ENCODE data around the gene RILPL1. TPM values are rescaled to one million over a fixed set of nuclear protein-coding genes. Genes with fewer than 3 reads are reported as not detected.
"Not testable (repeated sequence)": the region's sequence is repeated elsewhere in the genome, so short reads cannot be mapped to it uniquely, and the experiment has no call there.

RILPL1 gene
- total and polyA plus RNA-seq, 10 of the 15 experiments (the other 5 are each of a cell fraction or from before 2014, with no cell fraction given): 0.05 to 0.61 (median 0.25) TPM

DNA sequence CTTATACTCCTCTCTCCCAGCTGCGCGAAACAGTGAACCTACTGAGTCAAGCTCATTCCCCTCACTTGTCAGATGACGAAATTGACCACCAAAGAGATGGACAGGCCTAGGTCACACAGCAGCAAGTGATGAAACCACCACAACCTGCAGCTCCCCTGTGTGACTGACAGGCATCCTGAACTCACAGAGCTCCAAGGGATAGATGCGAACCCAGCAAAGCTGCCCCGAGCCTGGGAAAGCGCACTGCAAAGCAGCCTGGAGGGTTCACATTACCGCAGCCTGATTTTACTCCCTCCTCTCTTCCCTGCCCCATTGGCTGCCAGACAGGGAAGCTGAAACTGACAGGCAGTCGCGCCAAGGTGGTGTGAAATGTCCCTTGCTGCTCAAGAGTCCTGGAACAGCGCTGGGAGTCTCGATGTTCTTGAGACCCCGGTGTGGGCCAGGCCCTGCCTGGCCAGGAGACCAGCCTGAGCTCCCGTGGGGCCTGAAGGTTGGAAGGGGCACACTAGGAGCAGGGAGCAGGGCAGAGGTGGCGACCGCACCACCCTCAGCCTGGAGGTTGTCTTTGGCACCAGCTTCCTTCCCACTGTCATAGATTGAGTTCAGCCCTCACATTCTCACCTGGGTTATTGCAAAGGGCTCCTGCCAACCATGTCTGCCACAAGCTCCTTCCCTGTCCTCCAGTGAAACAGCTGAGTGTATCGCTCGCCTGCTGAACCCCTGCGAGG, 39.2 kb downstream of the RILPL1 start (continued):
- TF ChIP-seq, protein P1, sequence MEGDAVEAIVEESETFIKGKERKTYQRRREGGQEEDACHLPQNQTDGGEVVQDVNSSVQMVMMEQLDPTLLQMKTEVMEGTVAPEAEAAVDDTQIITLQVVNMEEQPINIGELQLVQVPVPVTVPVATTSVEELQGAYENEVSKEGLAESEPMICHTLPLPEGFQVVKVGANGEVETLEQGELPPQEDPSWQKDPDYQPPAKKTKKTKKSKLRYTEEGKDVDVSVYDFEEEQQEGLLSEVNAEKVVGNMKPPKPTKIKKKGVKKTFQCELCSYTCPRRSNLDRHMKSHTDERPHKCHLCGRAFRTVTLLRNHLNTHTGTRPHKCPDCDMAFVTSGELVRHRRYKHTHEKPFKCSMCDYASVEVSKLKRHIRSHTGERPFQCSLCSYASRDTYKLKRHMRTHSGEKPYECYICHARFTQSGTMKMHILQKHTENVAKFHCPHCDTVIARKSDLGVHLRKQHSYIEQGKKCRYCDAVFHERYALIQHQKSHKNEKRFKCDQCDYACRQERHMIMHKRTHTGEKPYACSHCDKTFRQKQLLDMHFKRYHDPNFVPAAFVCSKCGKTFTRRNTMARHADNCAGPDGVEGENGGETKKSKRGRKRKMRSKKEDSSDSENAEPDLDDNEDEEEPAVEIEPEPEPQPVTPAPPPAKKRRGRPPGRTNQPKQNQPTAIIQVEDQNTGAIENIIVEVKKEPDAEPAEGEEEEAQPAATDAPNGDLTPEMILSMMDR (IDR thresholded peaks at IDR 0.05 in 2 of 3, conservative IDR thresholded peaks at IDR 0.05 in 1 of 3; ENCODE audit: control insufficient read depth in 2 of 3, extremely low read depth in 1 of 3, insufficient read depth in 1 of 3, low read depth in 3 of 3, low read length in 3 of 3): no peak
- TF ChIP-seq GATAD2B (conservative IDR thresholded peaks at IDR 0.05; ENCODE audit: low read depth) (no peak), POLR2AphosphoS5 (IDR thresholded peaks at IDR 0.05; ENCODE audit: low read length) (no peak), NR2F1 (conservative IDR thresholded peaks at IDR 0.05) (no peak)
- TF ChIP-seq, protein P2, sequence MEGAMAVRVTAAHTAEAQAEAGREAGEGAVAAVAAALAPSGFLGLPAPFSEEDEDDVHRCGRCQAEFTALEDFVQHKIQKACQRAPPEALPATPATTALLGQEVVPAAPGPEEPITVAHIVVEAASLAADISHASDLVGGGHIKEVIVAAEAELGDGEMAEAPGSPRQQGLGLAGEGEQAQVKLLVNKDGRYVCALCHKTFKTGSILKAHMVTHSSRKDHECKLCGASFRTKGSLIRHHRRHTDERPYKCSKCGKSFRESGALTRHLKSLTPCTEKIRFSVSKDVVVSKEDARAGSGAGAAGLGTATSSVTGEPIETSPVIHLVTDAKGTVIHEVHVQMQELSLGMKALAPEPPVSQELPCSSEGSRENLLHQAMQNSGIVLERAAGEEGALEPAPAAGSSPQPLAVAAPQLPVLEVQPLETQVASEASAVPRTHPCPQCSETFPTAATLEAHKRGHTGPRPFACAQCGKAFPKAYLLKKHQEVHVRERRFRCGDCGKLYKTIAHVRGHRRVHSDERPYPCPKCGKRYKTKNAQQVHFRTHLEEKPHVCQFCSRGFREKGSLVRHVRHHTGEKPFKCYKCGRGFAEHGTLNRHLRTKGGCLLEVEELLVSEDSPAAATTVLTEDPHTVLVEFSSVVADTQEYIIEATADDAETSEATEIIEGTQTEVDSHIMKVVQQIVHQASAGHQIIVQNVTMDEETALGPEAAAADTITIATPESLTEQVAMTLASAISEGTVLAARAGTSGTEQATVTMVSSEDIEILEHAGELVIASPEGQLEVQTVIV (IDR thresholded peaks at IDR 0.05; ENCODE audit: borderline replicate concordance, partially characterized antibody): no peak

DNA sequence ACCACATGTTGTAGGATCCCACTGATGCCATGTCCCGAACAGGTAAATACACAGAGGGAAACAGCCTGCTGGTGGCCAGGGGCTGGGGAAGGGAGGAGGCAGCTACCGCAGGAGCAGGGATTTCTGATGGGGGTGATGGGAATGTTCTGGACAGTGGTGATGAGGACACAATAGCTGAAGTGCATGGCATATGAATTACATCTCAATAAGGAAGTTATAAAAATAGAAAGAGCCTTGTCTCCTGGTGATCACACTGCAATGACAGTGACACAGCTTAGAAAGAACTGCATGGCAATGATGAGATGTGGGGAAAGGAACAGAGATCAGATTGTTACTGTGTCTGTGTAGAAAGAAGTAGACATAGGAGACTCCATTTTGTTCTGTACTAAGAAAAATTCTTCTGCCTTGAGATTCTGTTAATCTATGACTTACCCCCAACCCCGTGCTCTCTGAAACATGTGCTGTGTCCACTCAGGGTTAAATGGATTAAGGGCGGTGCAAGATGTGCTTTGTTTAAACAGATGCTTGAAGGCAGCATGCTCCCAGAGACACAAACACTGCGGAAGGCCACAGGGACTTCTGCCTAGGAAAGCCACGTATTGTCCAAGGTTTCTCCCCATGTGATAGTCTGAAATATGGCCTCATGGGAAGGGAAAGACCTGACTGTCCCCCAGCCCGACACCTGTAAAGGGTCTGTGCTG, 41.0 kb downstream of the RILPL1 start:
- H3K36me3 ChIP-seq (ENCODE audit: control insufficient read depth in 2 of 2, insufficient read depth in 2 of 2, low read length in 1 of 2); ATAC-seq; CTCF ChIA-PET; H3K4me3 ChIP-seq; SMC1A ChIA-PET (ENCODE audit: uncharacterized antibody, unreplicated experiment); in situ Hi-C loops (cut with MboI); H3K4me2 ChIP-seq (ENCODE audit: control insufficient read depth, insufficient read depth); H3K79me2 ChIP-seq (ENCODE audit: control insufficient read depth, insufficient read depth, low read length); H3K27me3 ChIP-seq (replicated peaks in 1 of 2; ENCODE audit: control insufficient read depth in 2 of 2, insufficient read depth in 2 of 2, low read length in 1 of 2); DNase-seq (ENCODE audit: low read depth, low spot score); RAD21 ChIA-PET (ENCODE audit: unreplicated experiment); H3K4me1 ChIP-seq (ENCODE audit: control insufficient read depth, insufficient read depth, low read length); H3K9ac ChIP-seq (ENCODE audit: control insufficient read depth, insufficient read depth, low read length); H2AFZ ChIP-seq (ENCODE audit: control insufficient read depth, low read depth, low read length); H3K9me3 ChIP-seq (replicated peaks; ENCODE audit: control insufficient read depth, insufficient read depth, low read length); H3K27ac ChIP-seq (ENCODE audit: control insufficient read depth, insufficient read depth); BruUV-seq (replicated peaks); H4K20me1 ChIP-seq (ENCODE audit: control insufficient read depth, insufficient read depth); FAIRE-seq; intact Hi-C loops (cut with micrococcal nuclease; ENCODE audit: unreplicated experiment): not testable (repeated sequence)
- WGBS (ENCODE audit: insufficient coverage, insufficient replicate concordance, low lambda C conversion rate, missing lambda C conversion rate): 75% methylated on average over 7 of the region's 7 CpGs
- POLR2A ChIA-PET: interaction anchor here (0.5 kb wide), 1 partner anchor 11 kb away, joined by 3 read pairs; no protein-coding TSS in a partner anchor

Measured in GM12878 (cell line).